HG02623 (cell line): ENCODE results near the gene PAQR5.

ENCODE experiments used
- ATAC-seq: cut with Tn5 transposase; IDR thresholded peaks from one replicate; pipeline ENCODE4 v1.9.1; 2021; ENCODE audit warnings: moderate library complexity; ENCODE audit not compliant: unreplicated experiment

The PAQR5 gene

DNA sequence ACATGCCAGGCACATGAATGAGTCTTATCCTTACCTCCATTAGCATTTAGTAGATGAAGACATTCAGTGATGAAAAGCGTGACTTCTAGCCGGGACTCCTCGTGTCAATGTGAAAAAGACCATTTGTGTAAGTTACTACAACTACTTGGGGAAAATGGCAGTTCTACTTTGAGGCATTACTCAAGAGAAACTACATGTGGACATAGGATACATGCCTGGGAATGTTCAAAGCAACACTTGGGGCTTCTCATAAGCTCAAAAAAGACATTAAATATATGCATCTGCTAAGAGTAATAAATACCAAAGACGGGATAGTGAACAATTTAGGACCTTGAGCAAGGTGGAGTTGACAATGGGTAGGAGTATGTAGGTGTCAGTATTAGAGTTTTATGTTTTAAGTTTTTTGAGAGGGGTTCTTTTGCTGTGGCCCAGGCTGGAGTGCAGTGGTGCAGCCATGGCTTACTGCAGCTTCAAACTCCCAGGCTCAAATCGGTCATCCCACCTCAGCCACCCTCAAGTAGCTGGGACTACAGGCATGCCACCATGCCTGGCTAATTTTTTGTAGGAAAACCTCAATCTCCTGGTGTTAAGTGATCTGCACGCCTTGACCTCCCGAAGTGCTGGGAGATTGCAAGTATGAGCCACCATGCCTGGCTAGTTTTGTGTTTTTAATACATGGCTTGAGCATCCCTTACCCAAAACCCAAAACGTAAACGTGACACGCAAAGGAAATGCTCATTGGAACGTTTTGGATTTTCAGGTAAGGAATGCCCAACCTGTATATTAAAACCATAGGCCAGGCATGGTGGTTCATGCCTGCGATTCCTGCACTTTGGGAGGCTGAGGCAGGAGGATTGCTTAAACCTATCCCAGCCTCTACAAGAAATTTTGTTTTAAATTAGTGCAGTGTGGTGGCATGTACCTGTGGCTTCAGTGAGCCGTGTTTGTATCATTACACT is 157.8 kb downstream of the PAQR5 start:
- no peak for ATAC-seq
